ENCODE measurements around the gene ACOT8.

Gene ACOT8

DNA sequence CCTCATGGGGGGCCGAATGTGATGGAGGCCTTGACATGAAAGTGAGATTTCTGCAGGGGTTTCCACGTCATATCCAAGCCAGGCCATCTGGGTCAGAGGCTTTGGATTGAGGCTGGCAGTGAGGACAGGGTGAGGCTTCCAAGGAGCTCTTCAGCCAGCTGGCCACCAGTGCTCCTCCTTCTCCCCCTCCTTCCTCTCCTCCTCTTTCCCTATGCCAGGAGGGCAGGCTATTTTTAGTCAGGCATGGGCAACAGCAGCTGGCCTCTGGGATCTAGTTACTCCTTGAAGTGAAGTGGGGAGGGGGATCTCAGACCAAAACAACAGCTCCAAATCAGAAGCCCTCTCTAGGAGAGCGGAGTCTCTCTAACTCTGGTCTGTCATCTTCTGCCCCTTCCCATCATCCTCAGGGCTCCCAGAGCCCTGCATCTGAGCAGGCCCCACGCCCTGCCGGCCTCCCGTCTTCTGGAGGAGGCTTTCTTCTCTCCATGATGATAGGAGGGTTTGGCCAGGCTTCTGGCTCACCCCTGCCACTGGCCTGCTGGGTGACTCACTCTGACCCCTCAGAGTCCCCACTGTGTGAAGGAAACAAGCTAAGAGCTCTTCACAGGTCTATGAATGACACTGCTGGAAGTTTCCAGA, 30.7 kb downstream of the ACOT8 start (continued):
- TF ChIP-seq, protein P1, sequence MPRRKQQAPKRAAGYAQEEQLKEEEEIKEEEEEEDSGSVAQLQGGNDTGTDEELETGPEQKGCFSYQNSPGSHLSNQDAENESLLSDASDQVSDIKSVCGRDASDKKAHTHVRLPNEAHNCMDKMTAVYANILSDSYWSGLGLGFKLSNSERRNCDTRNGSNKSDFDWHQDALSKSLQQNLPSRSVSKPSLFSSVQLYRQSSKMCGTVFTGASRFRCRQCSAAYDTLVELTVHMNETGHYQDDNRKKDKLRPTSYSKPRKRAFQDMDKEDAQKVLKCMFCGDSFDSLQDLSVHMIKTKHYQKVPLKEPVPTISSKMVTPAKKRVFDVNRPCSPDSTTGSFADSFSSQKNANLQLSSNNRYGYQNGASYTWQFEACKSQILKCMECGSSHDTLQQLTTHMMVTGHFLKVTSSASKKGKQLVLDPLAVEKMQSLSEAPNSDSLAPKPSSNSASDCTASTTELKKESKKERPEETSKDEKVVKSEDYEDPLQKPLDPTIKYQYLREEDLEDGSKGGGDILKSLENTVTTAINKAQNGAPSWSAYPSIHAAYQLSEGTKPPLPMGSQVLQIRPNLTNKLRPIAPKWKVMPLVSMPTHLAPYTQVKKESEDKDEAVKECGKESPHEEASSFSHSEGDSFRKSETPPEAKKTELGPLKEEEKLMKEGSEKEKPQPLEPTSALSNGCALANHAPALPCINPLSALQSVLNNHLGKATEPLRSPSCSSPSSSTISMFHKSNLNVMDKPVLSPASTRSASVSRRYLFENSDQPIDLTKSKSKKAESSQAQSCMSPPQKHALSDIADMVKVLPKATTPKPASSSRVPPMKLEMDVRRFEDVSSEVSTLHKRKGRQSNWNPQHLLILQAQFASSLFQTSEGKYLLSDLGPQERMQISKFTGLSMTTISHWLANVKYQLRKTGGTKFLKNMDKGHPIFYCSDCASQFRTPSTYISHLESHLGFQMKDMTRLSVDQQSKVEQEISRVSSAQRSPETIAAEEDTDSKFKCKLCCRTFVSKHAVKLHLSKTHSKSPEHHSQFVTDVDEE (CRISPR knock-in tag; IDR thresholded peaks at IDR 0.05): no peak
- no peak for TF ChIP-seq ESRRG (CRISPR knock-in tag; IDR thresholded peaks at IDR 0.05)

DNA sequence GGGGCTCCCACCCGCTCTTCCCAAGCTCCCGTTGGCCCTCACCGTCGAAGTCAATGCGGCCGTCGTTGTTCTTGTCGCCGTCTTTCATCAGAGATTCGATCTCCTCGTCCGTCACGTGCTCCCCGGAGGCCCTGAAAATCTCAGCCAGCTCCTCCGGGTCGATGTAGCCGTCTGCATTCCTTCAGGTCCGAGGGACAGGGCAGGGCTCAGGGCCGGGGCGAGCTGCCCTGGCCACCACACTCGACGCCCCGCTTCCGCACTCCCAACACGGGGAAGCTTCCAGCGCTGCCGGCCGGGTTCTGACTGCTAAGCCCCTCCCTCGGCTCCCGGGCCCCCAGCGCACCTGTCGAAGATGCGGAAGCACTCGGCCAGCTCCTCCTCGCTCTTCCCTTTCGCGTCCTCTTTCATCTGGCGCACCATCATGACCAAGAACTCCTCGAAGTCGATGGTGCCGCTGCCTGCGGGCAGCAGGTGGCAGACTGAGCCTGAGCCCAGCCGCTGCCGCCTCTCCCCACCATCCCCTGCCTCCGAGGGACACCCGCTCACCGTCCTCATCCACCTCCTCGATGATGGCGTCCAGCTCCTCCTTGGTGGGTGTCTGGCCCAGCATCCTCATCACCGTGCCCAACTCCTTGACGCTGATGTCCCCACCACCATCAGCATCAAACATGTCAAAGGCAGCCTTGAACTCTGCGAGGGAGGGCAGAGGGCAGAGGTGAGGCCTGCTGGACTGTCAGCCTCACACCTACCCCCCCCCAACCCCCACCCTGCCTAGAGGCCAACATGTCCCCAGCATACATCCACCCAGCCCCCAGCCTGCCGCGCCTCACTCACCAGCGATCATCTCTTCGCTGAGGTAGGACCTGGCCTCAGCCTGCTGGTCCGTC, 33.0 kb downstream of the ACOT8 start:
- no peak for ATAC-seq
- TF ChIP-seq ZC3H10 (CRISPR knock-in tag; IDR thresholded peaks at IDR 0.05): no peak
- no peak for TF ChIP-seq BACH2 (CRISPR knock-in tag; IDR thresholded peaks at IDR 0.05; ENCODE audit: borderline replicate concordance)
- no peak for TF ChIP-seq ZNF8 (CRISPR knock-in tag; IDR thresholded peaks at IDR 0.05)
- TF ChIP-seq ARNTL (CRISPR knock-in tag; IDR thresholded peaks at IDR 0.05; ENCODE audit: borderline replicate concordance, low read depth): no peak
- no peak for TF ChIP-seq TCF4 (CRISPR knock-in tag; IDR thresholded peaks at IDR 0.05; ENCODE audit: borderline replicate concordance)
- TF ChIP-seq, protein P2, sequence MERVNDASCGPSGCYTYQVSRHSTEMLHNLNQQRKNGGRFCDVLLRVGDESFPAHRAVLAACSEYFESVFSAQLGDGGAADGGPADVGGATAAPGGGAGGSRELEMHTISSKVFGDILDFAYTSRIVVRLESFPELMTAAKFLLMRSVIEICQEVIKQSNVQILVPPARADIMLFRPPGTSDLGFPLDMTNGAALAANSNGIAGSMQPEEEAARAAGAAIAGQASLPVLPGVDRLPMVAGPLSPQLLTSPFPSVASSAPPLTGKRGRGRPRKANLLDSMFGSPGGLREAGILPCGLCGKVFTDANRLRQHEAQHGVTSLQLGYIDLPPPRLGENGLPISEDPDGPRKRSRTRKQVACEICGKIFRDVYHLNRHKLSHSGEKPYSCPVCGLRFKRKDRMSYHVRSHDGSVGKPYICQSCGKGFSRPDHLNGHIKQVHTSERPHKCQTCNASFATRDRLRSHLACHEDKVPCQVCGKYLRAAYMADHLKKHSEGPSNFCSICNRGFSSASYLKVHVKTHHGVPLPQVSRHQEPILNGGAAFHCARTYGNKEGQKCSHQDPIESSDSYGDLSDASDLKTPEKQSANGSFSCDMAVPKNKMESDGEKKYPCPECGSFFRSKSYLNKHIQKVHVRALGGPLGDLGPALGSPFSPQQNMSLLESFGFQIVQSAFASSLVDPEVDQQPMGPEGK (CRISPR knock-in tag; IDR thresholded peaks at IDR 0.05; ENCODE audit: borderline replicate concordance): no peak
- no peak for TF ChIP-seq OSR1 (CRISPR knock-in tag; IDR thresholded peaks at IDR 0.05)
- TF ChIP-seq ZNF565 (CRISPR knock-in tag; conservative IDR thresholded peaks at IDR 0.05; ENCODE audit: low read depth): no peak
- TF ChIP-seq ESRRG (CRISPR knock-in tag; IDR thresholded peaks at IDR 0.05): no peak
- TF ChIP-seq, protein P3, sequence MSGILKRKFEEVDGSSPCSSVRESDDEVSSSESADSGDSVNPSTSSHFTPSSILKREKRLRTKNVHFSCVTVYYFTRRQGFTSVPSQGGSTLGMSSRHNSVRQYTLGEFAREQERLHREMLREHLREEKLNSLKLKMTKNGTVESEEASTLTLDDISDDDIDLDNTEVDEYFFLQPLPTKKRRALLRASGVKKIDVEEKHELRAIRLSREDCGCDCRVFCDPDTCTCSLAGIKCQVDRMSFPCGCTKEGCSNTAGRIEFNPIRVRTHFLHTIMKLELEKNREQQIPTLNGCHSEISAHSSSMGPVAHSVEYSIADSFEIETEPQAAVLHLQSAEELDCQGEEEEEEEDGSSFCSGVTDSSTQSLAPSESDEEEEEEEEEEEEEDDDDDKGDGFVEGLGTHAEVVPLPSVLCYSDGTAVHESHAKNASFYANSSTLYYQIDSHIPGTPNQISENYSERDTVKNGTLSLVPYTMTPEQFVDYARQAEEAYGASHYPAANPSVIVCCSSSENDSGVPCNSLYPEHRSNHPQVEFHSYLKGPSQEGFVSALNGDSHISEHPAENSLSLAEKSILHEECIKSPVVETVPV (CRISPR knock-in tag; IDR thresholded peaks at IDR 0.05): no peak
- no peak for TF ChIP-seq TOX (CRISPR knock-in tag; IDR thresholded peaks at IDR 0.05; ENCODE audit: borderline replicate concordance)
- no peak for TF ChIP-seq PPARA (CRISPR knock-in tag; IDR thresholded peaks at IDR 0.05; ENCODE audit: borderline replicate concordance)
- no peak for TF ChIP-seq GLIS3 (CRISPR knock-in tag; IDR thresholded peaks at IDR 0.05)
- TF ChIP-seq ISL1 (CRISPR knock-in tag; IDR thresholded peaks at IDR 0.05): no peak
- TF ChIP-seq SNAI2 (CRISPR knock-in tag; IDR thresholded peaks at IDR 0.05): no peak
- no peak for TF ChIP-seq CSDC2 (CRISPR knock-in tag; IDR thresholded peaks at IDR 0.05)
- TF ChIP-seq RARB (CRISPR knock-in tag; IDR thresholded peaks at IDR 0.05): no peak
- TF ChIP-seq, protein P1 (CRISPR knock-in tag; IDR thresholded peaks at IDR 0.05): no peak

DNA sequence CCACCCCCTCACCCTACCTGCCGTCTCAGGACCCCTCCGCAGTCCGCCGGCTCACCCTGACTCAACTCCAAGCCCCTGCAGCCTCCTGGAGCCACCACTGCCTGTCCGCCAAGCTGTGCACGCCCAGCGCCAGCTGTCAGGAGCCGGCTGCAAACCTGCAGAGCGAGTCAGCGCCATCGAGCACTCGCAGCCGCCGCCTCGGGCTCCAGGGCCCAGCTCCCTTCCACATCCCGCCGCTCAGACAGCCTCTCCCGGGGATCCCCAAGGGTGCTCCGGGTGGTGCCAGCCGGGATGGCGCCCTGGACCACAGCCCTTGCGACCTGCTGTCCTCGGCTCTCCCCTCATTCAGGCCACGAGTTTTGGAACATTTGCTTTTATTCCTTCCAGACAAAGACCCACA, 34.3 kb downstream of the ACOT8 start:
- ATAC-seq: peak; percentile 75
- no peak for TF ChIP-seq ZNF70 (CRISPR knock-in tag; IDR thresholded peaks at IDR 0.05)
- TF ChIP-seq, protein P4, sequence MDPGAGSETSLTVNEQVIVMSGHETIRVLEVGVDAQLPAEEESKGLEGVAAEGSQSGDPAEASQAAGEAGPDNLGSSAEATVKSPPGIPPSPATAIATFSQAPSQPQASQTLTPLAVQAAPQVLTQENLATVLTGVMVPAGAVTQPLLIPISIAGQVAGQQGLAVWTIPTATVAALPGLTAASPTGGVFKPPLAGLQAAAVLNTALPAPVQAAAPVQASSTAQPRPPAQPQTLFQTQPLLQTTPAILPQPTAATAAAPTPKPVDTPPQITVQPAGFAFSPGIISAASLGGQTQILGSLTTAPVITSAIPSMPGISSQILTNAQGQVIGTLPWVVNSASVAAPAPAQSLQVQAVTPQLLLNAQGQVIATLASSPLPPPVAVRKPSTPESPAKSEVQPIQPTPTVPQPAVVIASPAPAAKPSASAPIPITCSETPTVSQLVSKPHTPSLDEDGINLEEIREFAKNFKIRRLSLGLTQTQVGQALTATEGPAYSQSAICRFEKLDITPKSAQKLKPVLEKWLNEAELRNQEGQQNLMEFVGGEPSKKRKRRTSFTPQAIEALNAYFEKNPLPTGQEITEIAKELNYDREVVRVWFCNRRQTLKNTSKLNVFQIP (CRISPR knock-in tag; IDR thresholded peaks at IDR 0.05; ENCODE audit: borderline replicate concordance, low read depth): no peak
- TF ChIP-seq TCF4 (CRISPR knock-in tag; IDR thresholded peaks at IDR 0.05; ENCODE audit: borderline replicate concordance): no peak
- TF ChIP-seq GLIS3 (CRISPR knock-in tag; IDR thresholded peaks at IDR 0.05): no peak
- no peak for TF ChIP-seq ESRRG (CRISPR knock-in tag; IDR thresholded peaks at IDR 0.05)
- no peak for TF ChIP-seq CSDC2 (CRISPR knock-in tag; IDR thresholded peaks at IDR 0.05)
- TF ChIP-seq ZNF8 (CRISPR knock-in tag; IDR thresholded peaks at IDR 0.05): no peak
- TF ChIP-seq, protein P2 (CRISPR knock-in tag; IDR thresholded peaks at IDR 0.05; ENCODE audit: borderline replicate concordance): no peak
- no peak for TF ChIP-seq TOX (CRISPR knock-in tag; IDR thresholded peaks at IDR 0.05; ENCODE audit: borderline replicate concordance)
- TF ChIP-seq ZFP3 (CRISPR knock-in tag; IDR thresholded peaks at IDR 0.05): no peak
- no peak for TF ChIP-seq PPARA (CRISPR knock-in tag; IDR thresholded peaks at IDR 0.05; ENCODE audit: borderline replicate concordance)
- no peak for TF ChIP-seq ZNF565 (CRISPR knock-in tag; conservative IDR thresholded peaks at IDR 0.05; ENCODE audit: low read depth)
- no peak for TF ChIP-seq ARNTL (CRISPR knock-in tag; IDR thresholded peaks at IDR 0.05; ENCODE audit: borderline replicate concordance, low read depth)
- TF ChIP-seq BACH2 (CRISPR knock-in tag; IDR thresholded peaks at IDR 0.05; ENCODE audit: borderline replicate concordance): no peak

Measured in SK-N-SH treated with all-trans-retinoic acid at 6 μM for 48 hours (cell line).